SK-N-MC (cell line): ENCODE measurements around the gene ACTR3C.
"Not testable (repeated sequence)": the region's sequence is repeated elsewhere in the genome, so short reads cannot be mapped to it uniquely, and the experiment has no call there.

Experiments
- DNase-seq: peaks from one replicate; pipeline ENCODE4 v3.0.0-alpha.2; 2011; ENCODE audit warnings: low read depth, low spot score
- H3K27ac ChIP-seq: fragments of 200-600 bp; sonication (generic); 2 replicates; pipeline ENCODE4 v1.5.1; 2016; ENCODE audit warnings: mixed run types
- H3K36me3 ChIP-seq: fragments of 200-600 bp; sonication (generic); 2 replicates; pipeline ENCODE4 v1.6.1; 2017; ENCODE audit warnings: antibody characterized with exemption, low read length, mixed read lengths; ENCODE audit not compliant: insufficient read depth
- H3K4me3 ChIP-seq: fragments of 200-600 bp; sonication (generic); 2 replicates; pipeline ENCODE4 v1.5.1; 2016
- H3K9ac ChIP-seq: fragments of 200-600 bp; sonication (generic); 2 replicates; pipeline ENCODE4 v1.8.0; 2017; ENCODE audit warnings: mixed run types, mixed read lengths; ENCODE audit not compliant: insufficient read length
- H3K9me3 ChIP-seq: fragments of 200-600 bp; sonication (generic); 2 replicates; pipeline ENCODE4 v1.6.1; 2017; ENCODE audit warnings: low read depth, mild to moderate bottlenecking, antibody characterized with exemption, low read length, moderate library complexity, mixed read lengths

ACTR3C gene

DNA sequence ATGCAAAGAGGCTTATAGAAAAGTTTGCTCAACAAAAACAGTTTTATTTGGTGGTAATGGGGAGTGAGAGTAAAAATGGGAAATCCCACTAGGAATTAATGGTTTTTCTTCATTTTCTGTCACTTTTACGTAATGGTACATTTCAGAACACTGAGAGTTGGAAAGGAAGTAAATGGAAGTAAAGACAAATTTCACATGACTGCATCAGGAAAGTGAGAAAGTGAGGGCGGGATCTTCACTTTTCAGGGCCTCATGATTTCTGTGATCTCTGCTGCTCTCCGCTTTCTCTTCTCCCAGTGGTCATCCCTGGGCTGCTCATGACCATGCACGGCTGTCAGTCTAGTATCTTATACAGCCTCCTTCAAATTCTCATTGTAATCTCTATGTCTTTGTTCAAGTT is 117.5 kb downstream of the ACTR3C start:
- not testable (repeated sequence) for DNase-seq, H3K9ac ChIP-seq, H3K36me3 ChIP-seq, H3K27ac ChIP-seq, H3K4me3 ChIP-seq, H3K9me3 ChIP-seq

GRCh38 chr7:150204577-150204976 is 118.8 kb downstream of the ACTR3C start:
- H3K27ac ChIP-seq, H3K9ac ChIP-seq, H3K36me3 ChIP-seq, H3K4me3 ChIP-seq, DNase-seq, H3K9me3 ChIP-seq: not testable (repeated sequence)

DNA sequence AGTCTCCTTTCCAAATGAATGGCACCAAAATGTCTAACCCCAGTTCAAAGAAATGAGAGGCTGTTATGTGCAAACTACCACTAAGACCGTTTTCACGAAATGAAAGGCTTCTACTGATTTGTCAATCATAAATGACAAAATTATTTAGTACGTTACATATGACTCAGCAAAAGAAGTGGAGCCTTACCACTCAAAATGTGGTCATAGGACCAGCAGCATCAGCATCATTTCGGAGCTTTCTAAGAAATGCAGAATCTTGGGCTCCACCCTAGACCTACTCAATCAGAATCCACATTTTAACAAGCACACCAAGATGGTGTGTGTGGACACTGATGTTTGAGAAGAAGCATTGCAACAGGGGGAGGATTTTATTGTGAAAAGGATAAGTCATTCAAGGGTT is 120.5 kb downstream of the ACTR3C start:
- H3K36me3 ChIP-seq, H3K9ac ChIP-seq, H3K9me3 ChIP-seq, H3K4me3 ChIP-seq, DNase-seq, H3K27ac ChIP-seq: not testable (repeated sequence)
